HG03060 (cell line): Measurements from ENCODE around the gene TUSC2.
"Not testable (repeated sequence)": the region's sequence is repeated elsewhere in the genome, so short reads cannot be mapped to it uniquely, and the experiment has no call there.

Source experiments
- ATAC-seq: cut with Tn5 transposase; IDR thresholded peaks from one replicate; pipeline ENCODE4 v1.9.1; 2021; ENCODE audit warnings: low read depth, moderate number of reproducible peaks; ENCODE audit not compliant: unreplicated experiment

Gene TUSC2

GRCh38 chr3:50297384-50297775, 30.6 kb downstream of the TUSC2 start:
- ATAC-seq, result no peak

DNA sequence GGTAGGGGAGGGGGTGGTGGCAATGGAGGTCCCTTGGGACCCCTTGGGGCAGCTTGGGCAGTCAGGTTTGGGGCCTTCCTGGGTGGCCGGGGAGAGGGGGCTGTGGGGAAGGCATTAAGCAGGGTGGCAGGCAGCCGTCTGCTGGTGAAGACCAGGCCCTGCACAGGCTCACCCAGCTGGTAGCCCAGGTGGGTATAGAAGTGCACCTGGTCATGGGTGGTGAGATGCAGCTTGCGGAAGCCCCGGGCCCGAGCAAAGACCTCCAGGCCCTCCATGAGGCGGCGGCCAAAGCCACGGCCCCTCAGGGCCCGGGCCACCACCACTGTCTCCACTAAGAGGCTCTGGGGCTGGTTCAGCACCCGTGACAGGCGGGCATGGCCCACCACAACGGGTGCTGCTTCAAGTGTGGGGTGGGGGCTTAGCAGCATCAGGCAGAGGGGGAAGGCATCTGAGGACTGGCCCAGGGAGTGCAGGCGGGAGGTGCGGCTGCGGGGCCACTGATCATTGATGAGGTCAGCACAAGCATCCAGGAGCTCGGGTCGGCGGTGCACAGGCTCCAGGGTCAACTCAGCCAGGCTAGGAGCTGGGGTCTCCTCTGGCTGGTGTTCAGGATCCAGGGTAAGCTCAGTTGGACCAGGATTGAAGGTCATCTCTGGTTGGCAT, 31.2 kb downstream of the TUSC2 start:
- ATAC-seq, result no peak

- ATAC-seq, result no peak
These were observed 32.2 kb downstream of the TUSC2 start for GRCh38 chr3:50295553-50296431.

- ATAC-seq, result no peak
These were observed 33.3 kb downstream of the TUSC2 start for GRCh38 chr3:50294492-50295403.

- ATAC-seq, result no peak
These were observed 33.9 kb downstream of the TUSC2 start for GRCh38 chr3:50294089-50294488.

- no peak for ATAC-seq
These were observed 34.8 kb downstream of the TUSC2 start for GRCh38 chr3:50293079-50293801.

DNA sequence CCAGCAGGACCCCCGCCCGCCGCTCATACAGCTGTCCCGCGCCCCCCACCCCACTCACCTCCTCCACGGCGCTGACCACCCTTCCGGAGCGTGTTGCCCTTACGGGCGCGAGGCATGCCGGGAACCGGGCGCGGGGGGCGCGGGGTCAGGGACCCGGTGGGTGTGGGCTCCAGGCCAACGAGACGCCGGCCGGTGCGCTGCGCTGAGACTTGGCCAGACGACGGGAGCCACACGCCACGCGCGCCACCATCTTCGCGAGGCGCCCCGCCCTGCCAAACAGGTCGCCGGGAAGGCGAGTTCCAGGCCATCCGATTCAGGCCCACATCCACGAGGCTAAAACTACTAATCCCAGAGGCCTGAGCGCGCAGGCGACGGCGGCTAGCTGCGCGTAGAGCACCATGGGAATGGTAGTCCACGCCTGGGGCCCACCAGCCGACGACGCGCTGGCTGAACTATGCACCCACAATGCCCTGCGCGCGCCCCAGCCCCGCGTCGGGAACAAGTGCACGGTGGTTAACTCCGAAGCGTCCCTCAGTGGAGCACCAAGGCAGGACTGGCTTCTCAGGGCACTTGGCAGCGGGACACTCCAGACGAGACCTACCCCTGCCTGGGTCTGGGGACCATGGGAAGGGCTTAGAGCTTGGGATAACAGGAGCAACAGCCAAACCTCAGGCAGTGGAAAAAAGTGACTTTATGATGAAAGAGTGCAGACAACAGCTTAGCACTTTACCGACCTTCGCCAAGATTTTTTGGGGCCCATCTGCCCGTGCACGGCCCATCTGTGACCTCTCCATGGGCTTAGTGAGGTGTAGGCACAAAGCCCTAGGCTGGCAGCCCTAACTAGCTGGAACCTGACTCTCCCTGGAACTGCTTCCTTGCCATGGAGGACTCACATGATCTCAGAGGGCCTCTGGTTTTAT, 35.6 kb downstream of the TUSC2 start, which contains the start of gene IFRD2:
Gene IFRD2 (minus strand): TSS at position 271 of the 920 bp plus-strand sequence. CDS start 155 bp downstream, at position 116.
- ATAC-seq, result peak; percentile 92

GRCh38 chr3:50290161-50290641, 37.8 kb downstream of the TUSC2 start:
- ATAC-seq, result no peak

GRCh38 chr3:50289130-50289529, 38.9 kb downstream of the TUSC2 start:
- no peak for ATAC-seq

DNA sequence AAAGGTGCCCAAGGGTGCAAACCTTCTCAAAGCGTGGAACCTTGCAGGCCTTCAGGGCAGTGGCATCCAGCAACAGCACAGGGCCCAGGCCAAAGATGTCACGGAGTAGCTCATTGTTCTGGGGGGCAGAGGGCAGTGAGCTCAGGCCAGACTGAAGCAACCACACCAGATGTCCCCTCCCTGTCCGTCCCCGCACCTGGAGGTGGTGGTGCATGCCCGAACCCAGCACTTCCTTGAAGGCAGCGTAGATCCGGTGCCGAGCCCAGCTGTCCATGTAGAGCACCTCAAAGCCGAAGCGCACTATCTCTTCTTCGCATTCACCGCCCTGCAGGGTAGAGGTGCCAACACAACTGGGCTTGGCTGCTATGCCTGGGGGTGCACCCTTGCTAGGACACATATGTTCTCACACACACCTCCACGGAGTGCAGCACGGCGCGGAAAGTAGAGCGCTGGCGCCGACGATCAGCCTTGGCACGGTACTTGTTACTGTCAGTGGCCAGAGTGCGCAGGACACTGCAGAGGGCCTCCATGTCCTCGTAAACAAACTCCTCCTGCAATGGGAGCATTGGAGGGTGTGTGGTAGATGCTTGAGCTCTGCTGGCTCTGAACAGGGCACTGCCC, 39.5 kb downstream of the TUSC2 start:
- no peak for ATAC-seq

- ATAC-seq, result no peak
These were observed 40.8 kb downstream of the TUSC2 start for GRCh38 chr3:50287262-50287661.

GRCh38 chr3:50286322-50287227, 41.4 kb downstream of the TUSC2 start:
- no peak for ATAC-seq

GRCh38 chr3:50284121-50284520, 43.9 kb downstream of the TUSC2 start:
- ATAC-seq, result not testable (repeated sequence)

DNA sequence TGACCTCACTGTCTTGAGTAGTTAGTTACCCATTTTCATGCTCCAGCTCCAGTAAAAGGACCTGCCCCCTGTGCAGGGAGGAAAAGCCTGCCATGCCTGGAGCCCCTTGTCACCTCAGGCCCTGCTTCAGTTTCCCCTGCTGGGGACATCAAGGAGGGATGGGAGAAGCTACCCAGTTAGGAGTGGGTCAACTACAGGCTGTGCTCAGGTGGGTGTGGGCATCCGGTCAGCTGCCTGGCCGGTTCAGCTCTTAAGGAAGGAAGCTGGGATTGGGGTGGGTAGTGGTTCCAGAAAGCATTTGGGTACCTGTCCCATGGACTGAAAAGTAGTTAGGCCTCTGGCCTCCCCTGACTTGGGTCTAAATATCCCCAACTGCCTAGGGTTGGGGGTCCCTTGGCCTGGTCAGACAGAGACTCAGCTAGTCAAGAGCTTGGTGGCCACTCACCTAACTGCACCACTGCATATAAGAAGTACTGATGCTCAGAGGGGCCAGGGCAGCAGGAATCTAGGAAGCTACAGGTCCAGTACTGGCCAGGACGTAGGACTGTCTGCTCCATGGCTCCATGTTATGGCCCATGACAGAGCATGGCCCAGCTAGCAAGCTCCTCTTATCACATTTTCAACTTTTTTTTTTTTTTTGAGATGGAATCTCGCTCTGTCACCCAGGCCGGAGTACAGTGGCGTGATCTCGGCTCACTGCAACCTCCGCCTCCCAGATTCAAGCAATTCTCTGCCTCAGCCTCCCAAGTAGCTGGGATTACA, 48.6 kb downstream of the TUSC2 start:
- no peak for ATAC-seq

DNA sequence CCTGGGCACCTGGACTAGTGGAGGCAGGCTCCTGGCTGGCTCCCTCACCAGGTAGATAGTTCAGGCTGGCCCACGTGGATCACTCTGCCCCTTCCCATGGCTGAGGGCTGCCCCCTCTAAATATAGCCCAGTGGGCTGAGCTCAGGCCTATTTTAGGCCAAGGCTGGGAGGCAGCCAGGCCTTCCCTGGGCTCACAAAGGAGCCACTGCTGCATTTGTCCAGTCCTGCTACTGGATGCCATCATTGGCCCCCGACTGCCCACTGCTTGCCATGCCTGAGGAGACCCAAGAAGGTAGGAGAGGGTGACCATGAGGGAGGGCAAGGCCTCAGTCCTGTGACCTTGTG, 49.2 kb downstream of the TUSC2 start, which contains the start of gene LSMEM2:
Gene LSMEM2 (plus strand): TSS at position 208 of the 345 bp plus-strand sequence. CDS start 27 bp downstream, at position 235.
- no peak for ATAC-seq

- no peak for ATAC-seq
These were observed 49.7 kb downstream of the TUSC2 start for GRCh38 chr3:50278123-50278879.
